Activated CD4-positive, alpha-beta T cell treated with anti-CD3 and anti-CD28 coated beads, Interleukin-2, amount 50 U/mL, for 1 hour (primary cell): ENCODE measurements around the gene NUP62.

Source experiments
- DNase-seq: peaks from one replicate; pipeline ENCODE4 v3.0.0-alpha.2; 2020

The NUP62 gene

GRCh38 chr19:49924004-49924880 is 5.1 kb downstream of the NUP62 start:
- DNase-seq, result no peak

DNA sequence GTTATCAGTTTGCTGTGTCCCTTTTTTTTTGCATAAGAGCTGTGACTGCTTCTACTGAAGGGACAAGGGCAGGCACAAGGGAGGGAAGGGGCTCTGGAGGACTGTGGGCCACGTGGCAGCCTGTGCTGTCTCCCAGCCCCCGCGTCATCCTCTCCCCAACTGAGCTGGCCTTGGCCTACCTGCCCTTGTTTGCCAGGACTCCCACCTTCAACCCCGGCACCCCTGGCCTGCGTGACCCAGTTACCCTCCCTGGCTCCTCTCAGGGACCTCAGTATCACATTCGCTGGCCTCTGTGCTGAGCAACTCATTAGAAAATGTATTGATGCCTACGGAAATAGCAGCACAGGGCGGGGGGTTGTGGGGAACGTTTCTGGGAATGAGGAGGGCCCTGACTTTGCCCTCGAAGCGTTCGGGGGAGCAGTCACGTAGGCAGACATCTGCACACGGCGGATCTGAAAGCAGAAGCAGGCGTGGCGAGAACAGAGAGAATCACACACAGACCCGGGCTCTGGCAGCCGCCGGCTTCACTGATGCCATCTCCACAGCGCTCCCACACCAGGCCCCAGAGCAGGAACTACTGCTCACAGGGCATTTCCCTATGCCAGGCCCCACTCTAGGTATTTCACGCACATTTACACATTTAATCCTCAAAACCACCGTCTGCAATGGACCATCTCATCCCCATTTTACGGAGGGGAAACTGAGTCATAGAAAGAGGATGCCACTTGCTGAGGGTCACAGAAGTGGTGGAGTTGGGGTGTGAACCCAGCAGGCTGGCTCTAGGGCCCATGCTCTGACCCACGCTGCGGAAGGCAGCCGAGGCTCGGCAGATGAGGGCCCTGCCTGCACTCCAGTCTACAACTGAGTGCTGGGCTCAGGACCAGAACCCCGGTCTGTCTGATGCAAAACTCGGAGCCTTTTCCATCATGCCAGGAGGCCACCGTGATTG is 6.0 kb downstream of the NUP62 start:
- no peak for DNase-seq

DNA sequence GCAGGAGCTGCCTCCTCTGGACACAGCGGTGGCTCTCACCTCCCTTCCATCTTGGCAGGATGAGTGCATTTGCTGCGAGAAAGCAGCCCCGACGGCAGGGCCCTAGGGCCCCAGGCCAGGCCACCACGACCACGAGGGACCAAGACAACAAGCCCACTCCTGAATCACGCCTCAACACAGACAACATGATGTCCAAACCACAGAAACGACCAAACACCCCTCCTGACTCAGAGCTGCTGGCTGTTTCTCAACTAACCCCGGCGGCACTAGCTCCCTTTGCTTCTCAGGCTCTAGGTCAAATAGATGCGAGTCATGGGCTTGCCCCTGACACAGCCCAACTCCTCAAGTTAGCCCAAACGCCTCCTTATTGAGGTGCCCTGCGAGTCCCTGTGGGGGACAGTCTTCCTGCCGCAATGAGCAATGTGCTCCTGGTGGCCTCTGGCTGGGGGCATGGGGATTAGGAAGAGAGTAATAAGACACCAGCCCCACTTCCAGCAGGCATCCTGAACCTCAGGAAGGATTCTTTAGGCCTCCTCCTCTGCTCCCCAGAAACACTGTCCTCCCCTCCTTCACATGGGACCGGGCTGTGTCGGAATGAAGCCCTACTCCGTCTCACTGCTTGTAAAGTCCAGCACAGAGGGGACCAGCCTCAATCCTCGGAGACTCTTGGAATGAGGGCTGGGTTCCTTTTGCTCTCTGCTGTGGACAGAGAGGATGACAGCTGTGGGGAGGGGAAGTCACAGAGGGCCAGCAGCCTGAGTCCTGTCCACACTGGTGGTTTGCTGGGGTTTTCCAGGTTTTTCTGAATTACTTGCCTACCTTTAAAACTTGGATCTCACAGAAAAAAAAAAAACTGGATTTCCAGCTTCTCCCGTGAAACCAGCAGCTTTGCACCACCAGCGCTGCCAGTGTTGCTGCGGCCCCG is 7.2 kb downstream of the NUP62 start:
- DNase-seq, result no peak

- DNase-seq, result no peak
Measured at GRCh38 chr19:49920624-49921363, 8.5 kb downstream of the NUP62 start.

DNA sequence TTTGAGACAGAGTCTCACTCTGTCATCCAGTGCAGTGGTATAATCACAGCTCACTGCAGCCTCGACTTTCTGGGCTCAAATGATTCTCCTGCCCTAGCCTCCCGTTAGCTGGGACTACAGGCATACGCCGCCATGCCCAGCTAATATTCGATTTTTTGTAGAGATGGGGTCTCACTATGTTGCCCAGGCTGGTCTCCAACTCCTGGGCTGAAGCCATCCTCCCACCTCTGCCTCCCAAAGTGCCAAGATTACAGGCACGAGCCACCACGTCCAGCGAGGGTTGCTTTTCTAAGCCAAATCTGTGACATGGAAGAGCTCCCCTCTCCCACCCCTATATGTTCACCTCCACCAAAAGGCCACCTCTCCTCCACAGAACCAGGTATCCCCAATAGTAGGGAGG is 11.2 kb downstream of the NUP62 start:
- DNase-seq, result no peak

- DNase-seq, result no peak
Measured at GRCh38 chr19:49916839-49917733, 12.2 kb downstream of the NUP62 start.

GRCh38 chr19:49915271-49915670 is 14.0 kb downstream of the NUP62 start:
- DNase-seq, result no peak

- DNase-seq, result no peak
Measured at GRCh38 chr19:49913720-49914119, 15.6 kb downstream of the NUP62 start.

GRCh38 chr19:49912965-49913685 is 16.2 kb downstream of the NUP62 start:
- no peak for DNase-seq

GRCh38 chr19:49911381-49912145 is 17.7 kb downstream of the NUP62 start:
- DNase-seq, result no peak

- DNase-seq, result no peak
Measured at GRCh38 chr19:49910179-49910578, 19.1 kb downstream of the NUP62 start.

DNA sequence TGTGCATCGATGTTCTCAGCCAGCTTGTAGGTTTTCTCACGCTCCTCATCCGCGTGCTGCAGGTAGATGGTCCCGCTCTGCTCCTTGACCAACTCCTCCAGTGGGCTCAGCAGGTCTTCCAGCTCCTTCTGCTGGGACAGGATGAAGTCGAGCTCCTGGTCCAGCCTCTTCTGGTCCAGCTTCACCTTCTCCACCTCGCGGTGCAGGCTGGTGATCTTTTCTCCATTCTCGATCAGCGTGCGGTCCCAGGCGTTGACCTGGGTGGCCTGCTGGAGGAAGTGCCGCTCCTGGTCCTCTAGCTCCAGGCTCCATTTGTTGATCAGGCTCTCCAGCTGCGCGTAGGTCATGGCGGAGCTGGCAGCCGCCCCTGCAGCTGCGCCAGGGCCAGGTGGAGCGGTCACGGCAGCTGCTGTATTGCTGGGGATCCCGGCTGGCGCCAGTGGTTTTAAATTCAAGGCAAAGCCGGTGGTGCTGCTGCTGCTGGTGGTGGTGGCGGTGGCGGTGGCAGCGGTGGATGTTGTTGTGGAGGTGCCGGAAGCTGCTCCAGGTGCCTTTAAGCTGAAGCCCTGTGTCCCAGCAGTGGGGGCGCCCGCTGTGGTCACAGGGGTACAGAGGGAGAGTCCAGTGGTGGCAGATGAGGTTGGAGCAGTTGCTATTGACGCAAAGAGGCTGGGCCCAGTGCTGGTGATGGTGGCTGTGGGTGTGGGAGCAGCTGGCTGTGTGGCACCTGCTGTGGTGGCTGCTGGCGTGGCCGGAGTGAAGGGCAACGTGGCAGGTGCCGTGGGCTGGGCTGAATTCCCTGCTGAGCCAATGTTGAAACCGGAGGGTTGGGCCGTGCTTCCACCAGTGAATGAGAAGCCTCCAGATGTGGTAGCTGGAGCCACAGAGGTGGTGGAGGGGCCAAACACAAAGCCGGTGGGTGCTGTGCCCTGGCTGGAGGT is 20.6 kb downstream of the NUP62 start:
- DNase-seq, result no peak

DNA sequence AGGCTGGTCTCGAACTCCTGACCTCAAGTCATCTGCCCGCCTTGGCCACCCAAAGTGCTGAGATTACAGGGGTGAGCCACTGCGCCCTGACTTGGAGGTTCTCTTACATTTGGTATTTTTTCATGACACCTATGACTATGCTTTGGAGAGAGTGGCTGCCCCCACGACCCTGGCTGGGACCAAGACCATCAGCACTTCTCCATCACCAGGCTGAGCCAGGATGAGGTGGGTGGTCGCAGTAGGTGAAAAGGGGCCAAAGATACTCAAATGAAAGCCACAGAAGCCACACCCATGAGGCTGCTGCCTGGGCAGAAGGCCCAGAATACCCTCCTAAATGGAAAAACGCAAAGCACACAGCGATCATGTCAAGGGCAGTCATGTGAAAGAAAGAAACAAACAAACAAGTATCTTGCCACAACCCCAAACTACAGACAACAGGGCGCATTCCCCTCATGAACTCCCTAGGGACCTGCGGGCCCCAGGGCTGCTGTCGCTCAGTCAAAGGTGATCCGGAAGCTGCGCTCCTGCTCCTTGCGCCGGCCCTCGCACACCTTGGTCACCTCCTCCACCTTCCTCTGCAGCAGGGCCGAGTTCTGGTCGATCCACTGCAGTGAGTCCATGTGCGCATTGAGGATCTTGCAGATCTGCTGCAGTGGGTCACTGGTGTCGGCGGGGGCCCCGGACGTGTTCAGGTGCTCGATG is 21.4 kb downstream of the NUP62 start:
- DNase-seq, result no peak

DNA sequence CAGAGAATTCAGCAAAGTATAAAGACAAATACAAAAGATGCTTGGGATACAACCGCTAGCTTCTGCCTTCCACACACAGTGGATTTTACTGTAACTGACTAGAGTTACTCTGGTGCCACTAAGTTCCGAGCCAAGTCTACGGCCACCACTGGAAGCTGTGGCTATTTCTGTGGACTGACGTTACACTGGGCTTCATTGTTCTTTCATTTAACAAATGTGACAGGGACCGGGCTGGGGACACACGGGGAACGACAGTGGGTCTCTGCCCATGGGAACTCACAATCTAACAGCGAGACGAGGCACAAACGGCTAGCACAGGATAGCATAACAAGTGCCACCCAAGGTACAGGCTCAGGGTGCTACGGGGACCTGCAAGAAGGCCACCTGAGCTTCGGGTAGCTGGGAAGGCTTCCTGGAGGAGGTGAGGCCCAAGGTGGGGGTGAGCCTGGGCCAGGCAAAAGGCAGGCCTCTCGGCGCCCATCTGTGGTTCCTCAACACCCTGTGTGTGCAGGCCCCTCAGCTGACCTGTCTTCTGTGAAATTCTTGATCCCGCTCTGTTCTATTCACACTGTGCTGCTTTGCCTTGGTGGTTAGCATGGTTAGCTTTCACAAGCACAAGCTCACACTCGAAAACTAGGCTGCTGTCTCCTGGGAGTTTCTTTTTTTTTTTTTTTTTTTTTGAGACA is 22.3 kb downstream of the NUP62 start:
- DNase-seq, result no peak

DNA sequence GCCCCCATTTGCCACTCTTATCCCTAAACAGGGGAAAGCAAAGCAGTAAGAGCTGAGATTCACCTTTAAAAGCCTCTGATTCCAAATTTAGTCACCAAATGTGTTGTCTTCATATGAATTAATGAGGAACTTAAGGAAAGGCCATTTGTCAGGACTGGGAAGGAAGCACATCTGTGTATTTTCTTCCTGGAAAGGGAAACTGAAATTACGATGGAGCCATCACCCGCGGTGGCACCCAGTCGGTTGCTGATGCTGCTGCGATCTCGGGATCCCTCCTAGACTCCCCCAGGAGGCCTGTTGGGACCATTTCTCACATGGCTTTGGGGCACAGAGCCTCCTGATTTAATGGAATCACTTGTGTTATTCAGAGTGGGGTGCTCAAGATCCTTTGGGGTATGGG is 25.2 kb downstream of the NUP62 start:
- no peak for DNase-seq

DNA sequence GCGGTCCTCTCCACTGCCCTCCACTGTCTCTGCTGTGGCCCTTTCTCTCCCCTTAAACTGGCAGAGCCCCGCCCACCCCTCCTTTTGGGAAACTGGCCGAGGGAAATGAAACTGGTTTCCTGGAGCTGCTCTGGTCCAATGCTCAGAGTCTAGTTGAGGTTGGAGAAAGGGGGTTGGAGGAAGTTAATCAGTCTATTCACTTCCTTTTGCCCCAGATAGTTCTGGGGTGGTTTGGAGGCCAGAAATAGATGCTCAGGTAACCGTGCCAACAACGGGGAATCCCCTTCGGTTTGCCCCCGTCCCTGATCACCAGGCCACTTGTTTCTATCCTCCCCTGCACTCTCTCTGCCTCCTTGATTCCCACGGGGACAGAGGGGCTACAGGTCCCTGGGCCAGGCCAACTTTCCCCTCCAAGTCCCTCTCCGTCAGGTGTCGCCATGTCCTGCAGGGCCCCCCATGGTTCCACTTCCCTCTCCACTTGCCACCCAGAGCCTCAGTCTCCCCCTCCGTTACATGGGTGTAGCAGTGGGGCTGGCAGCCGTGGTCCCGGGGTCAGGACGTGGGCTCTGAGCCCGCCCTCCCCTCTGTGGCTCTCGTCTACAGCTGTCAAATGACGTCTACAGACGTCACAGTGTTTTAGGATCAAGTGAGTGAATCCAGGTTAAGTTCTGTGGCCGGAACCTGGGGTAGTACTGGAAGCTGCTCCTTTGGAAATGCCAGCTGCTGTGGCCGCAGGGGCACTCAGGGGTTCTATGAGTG is 32.3 kb downstream of the NUP62 start, which contains the start of gene IL4I1:
Gene IL4I1 (minus strand): TSS at position 25 of the 759 bp plus-strand sequence. CDS start 727 bp downstream, outside the sequence.
- DNase-seq, result peak; percentile 58
